Mucosa of descending colon (tissue), 3 donors: ENCODE measurements around the gene NLK. TPM values are rescaled to one million over a fixed set of nuclear protein-coding genes. Genes with fewer than 3 reads are reported as not detected.
A peak's percentile ranks its signal among the peaks of the same experiment; 100 is the strongest.

Experiments
- ATAC-seq: fragments of 200-7000 bp; cut with Tn5 transposase; one replicate; pipeline ENCODE4 v1.9.1; 2020; ENCODE audit warnings: mild to moderate bottlenecking, moderate library complexity
- DNase-seq, 3 donors: peaks; one replicate each; pipeline ENCODE4 v3.0.0-alpha.2; 2020
- H3K36me3 ChIP-seq: fragments of 200-600 bp; one replicate; pipeline ENCODE4 v1.8.0; 2021; ENCODE audit warnings: low read depth, mild to moderate bottlenecking
- H3K4me1 ChIP-seq: fragments of 200-600 bp; one replicate; pipeline ENCODE4 v1.8.0; 2021; ENCODE audit warnings: low read depth, mild to moderate bottlenecking
- H3K4me3 ChIP-seq: fragments of 200-600 bp; one replicate; pipeline ENCODE4 v1.8.0; 2021; ENCODE audit warnings: mild to moderate bottlenecking
- H3K9me3 ChIP-seq: fragments of 200-600 bp; one replicate; pipeline ENCODE4 v1.8.0; 2021; ENCODE audit warnings: mild to moderate bottlenecking
- CTCF ChIP-seq: fragments of 200-600 bp; IDR thresholded peaks from one replicate; pipeline ENCODE4 v1.8.0; 2022; ENCODE audit warnings: antibody characterized with exemption, mild to moderate bottlenecking
- intact Hi-C, 2 donors: fragments of 100-400 bp; cut with DNase I in 1 of 2; cut with micrococcal nuclease in 1 of 2; formaldehyde crosslinking; loops; one replicate each; pipeline versions ENCODE4 v1.11.0 to v1.11.1; 2022; cut with DNase I, micrococcal nuclease
- total RNA-seq, 3 donors: library from RNA; stranded (reverse); fragmentation: NEBNext Ultra II Directional in 2 of 3; extraction: Animal tissue kit (Norgen Biotek cat#: 25700) in 2 of 3; gene quantifications; one replicate each; pipeline versions ENCODE4 v1.2.1 to v1.2.4, GENCODE V29; 2021 to 2023
- donor health status: DM: no; HTN: no; CAD: no; lungs with moderate emphysema.
- donor health status: DM: no; HTN: no; CAD: no.
- donor health status: DM: no; HTN: yes; CAD: no.

The NLK gene
- total RNA-seq, 3 donors from 2014 or later, result 20.4 to 24.1 (median 21.0) TPM

- H3K4me3 ChIP-seq, result no peak overlapping the region
- ATAC-seq (peak; percentile 54), DNase-seq (no peak)
- peaks cover 9% of the 10 kb centered on the region for H3K4me1 ChIP-seq
- H3K36me3 ChIP-seq, result no peaks in the 10 kb centered on the region
- intact Hi-C loops, result loop anchor here in 1 of 2 donors (10.0 kb wide), 1 partner anchor 59 kb away; no protein-coding TSS in a partner anchor
- H3K9me3 ChIP-seq, result peaks cover under 1% of the 10 kb centered on the region
- TF ChIP-seq CTCF, result no peak
Measured at GRCh38 chr17:28065706-28066105, 23.2 kb downstream of the NLK start.

- ATAC-seq, result no peak
- Histone ChIP-seq H3K4me3 (no peak overlapping the region), H3K9me3 (peaks cover 8% of the 10 kb centered on the region), H3K36me3 (no peaks in the 10 kb centered on the region), H3K4me1 (peaks cover 9% of the 10 kb centered on the region)
- intact Hi-C loops, result loop anchor here in 1 of 2 donors (10.0 kb wide), 1 partner anchor 56 kb away; no protein-coding TSS in a partner anchor
- DNase-seq, result no peak
- no peak for TF ChIP-seq CTCF
Measured at GRCh38 chr17:28069061-28069460, 26.6 kb downstream of the NLK start.

- no peaks in the 10 kb centered on the region for H3K36me3 ChIP-seq
- TF ChIP-seq CTCF, result no peak
- peaks cover 8% of the 10 kb centered on the region for H3K9me3 ChIP-seq
- H3K4me3 ChIP-seq, result no peak overlapping the region
- no peak for ATAC-seq
- intact Hi-C loops, result no loop called here
- DNase-seq, result no peak
- no peaks in the 10 kb centered on the region for H3K4me1 ChIP-seq
Measured at GRCh38 chr17:28071179-28071578, 28.7 kb downstream of the NLK start.

- intact Hi-C loops, result no loop called here
- TF ChIP-seq CTCF, result no peak
- DNase-seq, result no peak
- no peaks in the 10 kb centered on the region for H3K36me3 ChIP-seq
- peaks cover 8% of the 10 kb centered on the region for H3K9me3 ChIP-seq
- no peak overlapping the region for H3K4me3 ChIP-seq
- no peaks in the 10 kb centered on the region for H3K4me1 ChIP-seq
- no peak for ATAC-seq
Measured at GRCh38 chr17:28071891-28072606, 29.6 kb downstream of the NLK start.

GRCh38 chr17:28072936-28073533 is 30.6 kb downstream of the NLK start:
- no peak for DNase-seq
- no peak overlapping the region for H3K4me3 ChIP-seq
- no peak for ATAC-seq
- TF ChIP-seq CTCF, result no peak
- H3K4me1 ChIP-seq, result no peaks in the 10 kb centered on the region
- intact Hi-C loops, result no loop called here
- peaks cover 8% of the 10 kb centered on the region for H3K9me3 ChIP-seq
- H3K36me3 ChIP-seq, result no peaks in the 10 kb centered on the region
